RPMI8226 (cell line): ENCODE data around the gene UST.

ENCODE experiments used
- DNase-seq: peaks from one replicate; pipeline ENCODE4 v3.0.0-alpha.2; 2015

Gene UST

GRCh38 chr6:149075616-149076354 lies 329.0 kb downstream of the UST start:
- no peak for DNase-seq

- no peak for DNase-seq
Measured at GRCh38 chr6:149076355-149076734, 329.5 kb downstream of the UST start.

- no peak for DNase-seq
Measured at GRCh38 chr6:149077208-149077607, 330.4 kb downstream of the UST start.

- DNase-seq, result no peak
Measured at GRCh38 chr6:149078211-149078782, 331.5 kb downstream of the UST start.

GRCh38 chr6:149079456-149079855 lies 332.6 kb downstream of the UST start:
- no peak for DNase-seq

GRCh38 chr6:149079911-149080491 lies 333.2 kb downstream of the UST start:
- no peak for DNase-seq

- DNase-seq, result no peak
Measured at GRCh38 chr6:149080511-149080910, 333.7 kb downstream of the UST start.

GRCh38 chr6:149081281-149081680 lies 334.5 kb downstream of the UST start:
- DNase-seq, result no peak

GRCh38 chr6:149082320-149082719 lies 335.5 kb downstream of the UST start:
- DNase-seq, result peak; percentile 68

- peak; percentile 31 for DNase-seq
Measured at GRCh38 chr6:149084026-149084425, 337.2 kb downstream of the UST start.

- DNase-seq, result no peak
Measured at GRCh38 chr6:149084808-149085556, 338.2 kb downstream of the UST start.

GRCh38 chr6:149085557-149085938 lies 338.7 kb downstream of the UST start:
- no peak for DNase-seq

- no peak for DNase-seq
Measured at GRCh38 chr6:149086363-149086762, 339.5 kb downstream of the UST start.

- no peak for DNase-seq
Measured at GRCh38 chr6:149087898-149088297, 341.1 kb downstream of the UST start.

- DNase-seq, result no peak
Measured at GRCh38 chr6:149088361-149088760, 341.5 kb downstream of the UST start.

GRCh38 chr6:149089510-149089909 lies 342.7 kb downstream of the UST start:
- no peak for DNase-seq

GRCh38 chr6:149090937-149091336 lies 344.1 kb downstream of the UST start:
- DNase-seq, result no peak

- DNase-seq, result no peak
Measured at GRCh38 chr6:149093643-149094042, 346.8 kb downstream of the UST start.

GRCh38 chr6:149094156-149094555 lies 347.3 kb downstream of the UST start:
- peak; percentile 63 for DNase-seq

- no peak for DNase-seq
Measured at GRCh38 chr6:149094934-149095351, 348.1 kb downstream of the UST start.

- no peak for DNase-seq
Measured at GRCh38 chr6:149095842-149096241, 349.0 kb downstream of the UST start.

GRCh38 chr6:149097794-149098193 lies 351.0 kb downstream of the UST start:
- no peak for DNase-seq

- no peak for DNase-seq
Measured at GRCh38 chr6:149098700-149099276, 352.0 kb downstream of the UST start.
